ENCODE results near the gene RAD23A. TPM values are rescaled to one million over a fixed set of nuclear protein-coding genes. Genes with fewer than 3 reads are reported as not detected.
A peak's percentile ranks its signal among the peaks of the same experiment; 100 is the strongest.
"Not testable (repeated sequence)": the region's sequence is repeated elsewhere in the genome, so short reads cannot be mapped to it uniquely, and the experiment has no call there.

Gene RAD23A
- polyA plus RNA-seq, 1 donor, result 91.8 TPM

- H3K36me3 ChIP-seq (ENCODE audit: control insufficient read depth, insufficient read depth, low read length), result no peaks in the 10 kb centered on the region
- no peaks in the 10 kb centered on the region for H3K9me3 ChIP-seq (ENCODE audit: control insufficient read depth, low read depth, low read length)
- DNase-seq, result no peak
- H3K4me1 ChIP-seq (ENCODE audit: control insufficient read depth, insufficient read depth, low read length), result peaks cover 3% of the 10 kb centered on the region
- H3K27ac ChIP-seq (ENCODE audit: low read length), result no peak overlapping the region
- peaks cover 3% of the 10 kb centered on the region for H3K27me3 ChIP-seq (ENCODE audit: control insufficient read depth, insufficient read depth, low read length)
- WGBS (ENCODE audit: insufficient coverage, low lambda C conversion rate), result 95% methylated on average over 3 of the region's 7 CpGs
- no peak overlapping the region for H3K4me3 ChIP-seq (ENCODE audit: low read length)
Measured at GRCh38 chr19:12970070-12970820, 24.6 kb downstream of the RAD23A start.

GRCh38 chr19:12973236-12973635 lies 27.6 kb downstream of the RAD23A start:
- whole genome bisulfite sequencing (ENCODE audit: insufficient coverage, low lambda C conversion rate), result no CpG with 5 or more reads among the region's 16 CpGs
- no peak for DNase-seq
- H3K4me1 ChIP-seq (ENCODE audit: control insufficient read depth, insufficient read depth, low read length), result no peaks in the 10 kb centered on the region
- no peak overlapping the region for H3K4me3 ChIP-seq (ENCODE audit: low read length)
- H3K27me3 ChIP-seq (ENCODE audit: control insufficient read depth, insufficient read depth, low read length), result peaks cover 3% of the 10 kb centered on the region
- H3K9me3 ChIP-seq (ENCODE audit: control insufficient read depth, low read depth, low read length), result no peaks in the 10 kb centered on the region
- no peak overlapping the region for H3K27ac ChIP-seq (ENCODE audit: low read length)
- H3K36me3 ChIP-seq (ENCODE audit: control insufficient read depth, insufficient read depth, low read length), result no peaks in the 10 kb centered on the region

- Histone ChIP-seq H3K36me3 (ENCODE audit: control insufficient read depth, insufficient read depth, low read length) (no peaks in the 10 kb centered on the region), H3K9me3 (ENCODE audit: control insufficient read depth, low read depth, low read length) (no peaks in the 10 kb centered on the region), H3K4me3 (ENCODE audit: low read length) (no peak overlapping the region), H3K4me1 (ENCODE audit: control insufficient read depth, insufficient read depth, low read length) (no peaks in the 10 kb centered on the region), H3K27me3 (ENCODE audit: control insufficient read depth, insufficient read depth, low read length) (peaks cover 3% of the 10 kb centered on the region), H3K27ac (ENCODE audit: low read length) (no peak overlapping the region)
- WGBS (ENCODE audit: insufficient coverage, low lambda C conversion rate), result 30% methylated on average over 2 of the region's 19 CpGs
- DNase-seq, result no peak
Measured at GRCh38 chr19:12974301-12975220, 28.9 kb downstream of the RAD23A start.

GRCh38 chr19:12975221-12975741 lies 29.6 kb downstream of the RAD23A start:
- no peak overlapping the region for H3K4me3 ChIP-seq (ENCODE audit: low read length)
- peaks cover 3% of the 10 kb centered on the region for H3K27me3 ChIP-seq (ENCODE audit: control insufficient read depth, insufficient read depth, low read length)
- no CpG with 5 or more reads among the region's 17 CpGs for WGBS (ENCODE audit: insufficient coverage, low lambda C conversion rate)
- no peaks in the 10 kb centered on the region for H3K4me1 ChIP-seq (ENCODE audit: control insufficient read depth, insufficient read depth, low read length)
- H3K36me3 ChIP-seq (ENCODE audit: control insufficient read depth, insufficient read depth, low read length), result no peaks in the 10 kb centered on the region
- H3K9me3 ChIP-seq (ENCODE audit: control insufficient read depth, low read depth, low read length), result no peaks in the 10 kb centered on the region
- DNase-seq, result no peak
- no peak overlapping the region for H3K27ac ChIP-seq (ENCODE audit: low read length)

- H3K27me3 ChIP-seq (ENCODE audit: control insufficient read depth, insufficient read depth, low read length); H3K36me3 ChIP-seq (ENCODE audit: control insufficient read depth, insufficient read depth, low read length); DNase-seq; H3K4me1 ChIP-seq (ENCODE audit: control insufficient read depth, insufficient read depth, low read length); H3K9me3 ChIP-seq (ENCODE audit: control insufficient read depth, low read depth, low read length); H3K27ac ChIP-seq (ENCODE audit: low read length); H3K4me3 ChIP-seq (ENCODE audit: low read length): not testable (repeated sequence)
- no CpG with 5 or more reads among the region's 7 CpGs for WGBS (ENCODE audit: insufficient coverage, low lambda C conversion rate)
Measured at GRCh38 chr19:12976109-12976508, 30.4 kb downstream of the RAD23A start.

- Histone ChIP-seq H3K27me3 (ENCODE audit: control insufficient read depth, insufficient read depth, low read length) (peaks cover 29% of the 10 kb centered on the region), H3K4me3 (ENCODE audit: low read length) (no peak overlapping the region), H3K4me1 (ENCODE audit: control insufficient read depth, insufficient read depth, low read length) (peaks cover 4% of the 10 kb centered on the region), H3K9me3 (ENCODE audit: control insufficient read depth, low read depth, low read length) (peaks cover 4% of the 10 kb centered on the region), H3K36me3 (ENCODE audit: control insufficient read depth, insufficient read depth, low read length) (no peaks in the 10 kb centered on the region), H3K27ac (ENCODE audit: low read length) (no peak overlapping the region)
- WGBS (ENCODE audit: insufficient coverage, low lambda C conversion rate), result 80% methylated on average over 1 of the region's 3 CpGs
- no peak for DNase-seq
Measured at GRCh38 chr19:12979974-12980373, 34.3 kb downstream of the RAD23A start.

- Histone ChIP-seq H3K36me3 (ENCODE audit: control insufficient read depth, insufficient read depth, low read length) (no peaks in the 10 kb centered on the region), H3K9me3 (ENCODE audit: control insufficient read depth, low read depth, low read length) (peaks cover 7% of the 10 kb centered on the region), H3K4me3 (ENCODE audit: low read length) (no peak overlapping the region), H3K4me1 (ENCODE audit: control insufficient read depth, insufficient read depth, low read length) (peaks cover 15% of the 10 kb centered on the region), H3K27ac (ENCODE audit: low read length) (no peak overlapping the region), H3K27me3 (ENCODE audit: control insufficient read depth, insufficient read depth, low read length) (peaks cover 52% of the 10 kb centered on the region)
- no peak for DNase-seq
- WGBS (ENCODE audit: insufficient coverage, low lambda C conversion rate), result 80% methylated on average over 2 of the region's 6 CpGs
Measured at GRCh38 chr19:12982648-12983047, 37.0 kb downstream of the RAD23A start.

GRCh38 chr19:12983091-12983490 lies 37.4 kb downstream of the RAD23A start:
- no peaks in the 10 kb centered on the region for H3K36me3 ChIP-seq (ENCODE audit: control insufficient read depth, insufficient read depth, low read length)
- no peak overlapping the region for H3K27ac ChIP-seq (ENCODE audit: low read length)
- DNase-seq, result no peak
- peak overlapping the region; percentile 23 for H3K4me3 ChIP-seq (ENCODE audit: low read length)
- peaks cover 7% of the 10 kb centered on the region for H3K9me3 ChIP-seq (ENCODE audit: control insufficient read depth, low read depth, low read length)
- WGBS (ENCODE audit: insufficient coverage, low lambda C conversion rate), result 39% methylated on average over 5 of the region's 10 CpGs
- H3K4me1 ChIP-seq (ENCODE audit: control insufficient read depth, insufficient read depth, low read length), result peaks cover 15% of the 10 kb centered on the region
- H3K27me3 ChIP-seq (ENCODE audit: control insufficient read depth, insufficient read depth, low read length), result peaks cover 56% of the 10 kb centered on the region

GRCh38 chr19:12983542-12984142 lies 38.0 kb downstream of the RAD23A start:
- peak overlapping the region; percentile 23 for H3K4me3 ChIP-seq (ENCODE audit: low read length)
- peak; percentile 67 to 79 for DNase-seq

GRCh38 chr19:12984143-12984627 lies 38.5 kb downstream of the RAD23A start:
- H3K4me1 ChIP-seq (ENCODE audit: control insufficient read depth, insufficient read depth, low read length), result peaks cover 15% of the 10 kb centered on the region
- DNase-seq, result no peak
- peaks cover 11% of the 10 kb centered on the region for H3K9me3 ChIP-seq (ENCODE audit: control insufficient read depth, low read depth, low read length)
- no peaks in the 10 kb centered on the region for H3K36me3 ChIP-seq (ENCODE audit: control insufficient read depth, insufficient read depth, low read length)
- peaks cover 60% of the 10 kb centered on the region for H3K27me3 ChIP-seq (ENCODE audit: control insufficient read depth, insufficient read depth, low read length)
- H3K4me3 ChIP-seq (ENCODE audit: low read length), result no peak overlapping the region
- 80% methylated on average over 1 of the region's 3 CpGs for WGBS (ENCODE audit: insufficient coverage, low lambda C conversion rate)
- no peak overlapping the region for H3K27ac ChIP-seq (ENCODE audit: low read length)

More at GRCh38 chr19:12983542-12984142, 38.0 kb downstream of the RAD23A start:
- H3K9me3 ChIP-seq (ENCODE audit: control insufficient read depth, low read depth, low read length), result peaks cover 7% of the 10 kb centered on the region
- H3K27me3 ChIP-seq (ENCODE audit: control insufficient read depth, insufficient read depth, low read length), result peaks cover 56% of the 10 kb centered on the region
- 24% methylated on average over 3 of the region's 51 CpGs for WGBS (ENCODE audit: insufficient coverage, low lambda C conversion rate)
- peaks cover 15% of the 10 kb centered on the region for H3K4me1 ChIP-seq (ENCODE audit: control insufficient read depth, insufficient read depth, low read length)
- no peak overlapping the region for H3K27ac ChIP-seq (ENCODE audit: low read length)
- no peaks in the 10 kb centered on the region for H3K36me3 ChIP-seq (ENCODE audit: control insufficient read depth, insufficient read depth, low read length)
